ENCODE data around the gene SORBS2.

Gene SORBS2

GRCh38 chr4:185805979-185806378 lies 6.0 kb downstream of the SORBS2 start:
- TF ChIP-seq, protein P1, sequence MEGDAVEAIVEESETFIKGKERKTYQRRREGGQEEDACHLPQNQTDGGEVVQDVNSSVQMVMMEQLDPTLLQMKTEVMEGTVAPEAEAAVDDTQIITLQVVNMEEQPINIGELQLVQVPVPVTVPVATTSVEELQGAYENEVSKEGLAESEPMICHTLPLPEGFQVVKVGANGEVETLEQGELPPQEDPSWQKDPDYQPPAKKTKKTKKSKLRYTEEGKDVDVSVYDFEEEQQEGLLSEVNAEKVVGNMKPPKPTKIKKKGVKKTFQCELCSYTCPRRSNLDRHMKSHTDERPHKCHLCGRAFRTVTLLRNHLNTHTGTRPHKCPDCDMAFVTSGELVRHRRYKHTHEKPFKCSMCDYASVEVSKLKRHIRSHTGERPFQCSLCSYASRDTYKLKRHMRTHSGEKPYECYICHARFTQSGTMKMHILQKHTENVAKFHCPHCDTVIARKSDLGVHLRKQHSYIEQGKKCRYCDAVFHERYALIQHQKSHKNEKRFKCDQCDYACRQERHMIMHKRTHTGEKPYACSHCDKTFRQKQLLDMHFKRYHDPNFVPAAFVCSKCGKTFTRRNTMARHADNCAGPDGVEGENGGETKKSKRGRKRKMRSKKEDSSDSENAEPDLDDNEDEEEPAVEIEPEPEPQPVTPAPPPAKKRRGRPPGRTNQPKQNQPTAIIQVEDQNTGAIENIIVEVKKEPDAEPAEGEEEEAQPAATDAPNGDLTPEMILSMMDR (IDR thresholded peaks at IDR 0.05; ENCODE audit: insufficient read depth, low read depth, low read length, missing control alignments) = no peak
- H3K4me3 ChIP-seq (ENCODE audit: low read depth, low read length) = no peak overlapping the region
- no peak for DNase-seq (ENCODE audit: low read depth)

DNA sequence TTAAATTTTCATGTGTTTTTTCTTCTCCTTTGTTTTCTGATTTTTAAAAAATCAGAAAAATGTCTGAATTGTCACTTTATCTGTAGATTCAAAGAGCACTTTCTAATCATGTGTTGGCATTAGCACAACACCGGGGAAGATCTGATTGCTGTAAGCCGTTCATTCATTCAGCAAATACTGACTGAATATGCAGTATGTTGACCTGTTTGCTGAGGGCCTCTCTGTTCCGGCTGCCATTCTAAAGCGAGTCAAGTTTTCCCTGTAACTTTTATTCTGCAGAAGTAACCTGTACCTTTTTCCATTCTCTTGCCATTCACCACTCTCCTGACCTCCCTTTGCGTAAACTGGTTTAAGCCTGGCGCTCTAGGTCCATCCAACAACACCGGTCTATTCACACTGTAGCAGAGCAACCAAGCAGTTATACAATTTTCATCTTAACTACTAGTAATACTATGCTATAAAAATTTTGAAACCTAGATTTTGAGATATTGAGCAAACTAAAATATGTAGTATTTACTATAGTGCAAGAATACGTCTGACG lies 6.7 kb downstream of the SORBS2 start:
- DNase-seq (ENCODE audit: low read depth) = no peak
- TF ChIP-seq, protein P1 (IDR thresholded peaks at IDR 0.05; ENCODE audit: insufficient read depth, low read depth, low read length, missing control alignments) = no peak
- H3K4me3 ChIP-seq (ENCODE audit: low read depth, low read length) = no peak overlapping the region

GRCh38 chr4:185803022-185803421 lies 9.0 kb downstream of the SORBS2 start:
- DNase-seq (ENCODE audit: low read depth) = no peak
- TF ChIP-seq, protein P1 (IDR thresholded peaks at IDR 0.05; ENCODE audit: insufficient read depth, low read depth, low read length, missing control alignments) = no peak
- no peak overlapping the region for H3K4me3 ChIP-seq (ENCODE audit: low read depth, low read length)

- no peak overlapping the region for H3K4me3 ChIP-seq (ENCODE audit: low read depth, low read length)
- no peak for DNase-seq (ENCODE audit: low read depth)
- TF ChIP-seq, protein P1 (IDR thresholded peaks at IDR 0.05; ENCODE audit: insufficient read depth, low read depth, low read length, missing control alignments) = no peak
Observed at GRCh38 chr4:185801471-185801870, 10.5 kb downstream of the SORBS2 start.

- TF ChIP-seq, protein P1 (IDR thresholded peaks at IDR 0.05; ENCODE audit: insufficient read depth, low read depth, low read length, missing control alignments) = no peak
- no peak overlapping the region for H3K4me3 ChIP-seq (ENCODE audit: low read depth, low read length)
- no peak for DNase-seq (ENCODE audit: low read depth)
Observed at GRCh38 chr4:185800266-185800945, 11.6 kb downstream of the SORBS2 start.

DNA sequence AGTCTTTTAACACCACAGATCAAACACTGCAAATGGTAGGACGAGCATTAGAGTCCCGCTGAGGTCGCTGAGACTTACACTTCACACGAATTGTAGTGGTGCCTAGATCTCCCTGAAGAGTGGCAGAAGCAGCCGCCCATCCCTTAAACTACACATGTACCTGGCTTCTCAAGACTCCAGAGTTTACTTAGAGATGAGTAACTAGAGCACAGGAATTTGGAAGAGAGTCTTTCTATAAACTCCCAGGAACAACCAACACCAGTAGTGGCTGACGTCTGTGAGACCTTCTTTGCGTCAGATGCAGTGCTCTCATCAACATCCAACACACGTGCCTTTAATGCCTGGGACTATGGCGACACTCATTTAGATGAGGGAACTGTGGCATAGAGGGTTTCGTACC lies 12.6 kb downstream of the SORBS2 start:
- TF ChIP-seq, protein P1 (IDR thresholded peaks at IDR 0.05; ENCODE audit: insufficient read depth, low read depth, low read length, missing control alignments) = no peak
- no peak overlapping the region for H3K4me3 ChIP-seq (ENCODE audit: low read depth, low read length)
- DNase-seq (ENCODE audit: low read depth) = no peak
